ENCODE results near the gene RCAN3. TPM values are rescaled to one million over a fixed set of nuclear protein-coding genes. Genes with fewer than 3 reads are reported as not detected.

RCAN3 gene
- total and polyA plus RNA-seq, 2 of the 4 experiments (the other 2 are of a cell fraction), result 4.0 to 5.9 TPM

GRCh38 chr1:24505816-24506215 lies 3.2 kb downstream of the RCAN3 start:
- Histone ChIP-seq H4K91ac (ENCODE audit: insufficient read depth, low read depth, low read length) (no peak overlapping the region), H3K9me1 (ENCODE audit: insufficient read depth, low read length) (peaks cover 12% of the 10 kb centered on the region; the same call in 1 of the 2 replicates), H3K56ac (ENCODE audit: extremely low read depth, insufficient read depth, low read length) (no peak overlapping the region), H2AK9ac (replicated peaks; ENCODE audit: low read depth, low read length, poor library complexity) (no peak overlapping the region), H4K5ac (ENCODE audit: low read depth, low read length) (no peak overlapping the region), H3K4me2 (ENCODE audit: low read depth, low read length) (no peak overlapping the region), H3K9ac (ENCODE audit: low read depth, low read length) (no peak overlapping the region), H3K4me1 (ENCODE audit: control insufficient read depth, insufficient read depth, low read length) (no peaks in the 10 kb centered on the region), H3K4me3 (ENCODE audit: insufficient read depth, low read depth, low read length) (no peak overlapping the region), H2AK5ac (ENCODE audit: low read depth, low read length) (no peak overlapping the region), H2BK120ac (ENCODE audit: low read depth, low read length) (no peak overlapping the region), H2AFZ (replicated peaks; ENCODE audit: low read length, poor library complexity) (no peak overlapping the region), H3K27ac (ENCODE audit: insufficient read depth, low read length) (no peak overlapping the region), H3K4ac (ENCODE audit: low read depth, low read length) (no peak overlapping the region), H4K8ac (ENCODE audit: low read depth in 2 of 2, low read length in 2 of 2) (no peak overlapping the region), H3K9me3 (ENCODE audit: control insufficient read depth, insufficient read depth, low read length) (no peaks in the 10 kb centered on the region), H3K14ac (replicated peaks; ENCODE audit: low read depth, low read length) (no peak overlapping the region), H3K18ac (ENCODE audit: low read depth, low read length) (no peak overlapping the region), H2BK20ac (ENCODE audit: low read depth, low read length) (no peak overlapping the region), H2BK5ac (ENCODE audit: low read depth, low read length, poor library complexity, severe bottlenecking) (no peak overlapping the region), H3K79me1 (ENCODE audit: low read depth in 1 of 2, low read length in 2 of 2) (peaks cover 9 to 26% of the 10 kb centered on the region in 2 experiments), H2BK15ac (ENCODE audit: low read depth, low read length) (no peak overlapping the region), H4K20me1 (ENCODE audit: insufficient read depth, low read length) (no peaks in the 10 kb centered on the region; the same call in 1 of the 2 replicates), H3K23ac (ENCODE audit: low read depth, low read length) (no peak overlapping the region), H3K36me3 (ENCODE audit: control insufficient read depth, insufficient read depth, low read length) (no peaks in the 10 kb centered on the region), H3K27me3 (ENCODE audit: control insufficient read depth, insufficient read depth, low read length) (no peaks in the 10 kb centered on the region)
- no peak for DNase-seq
- WGBS, 2 experiments (ENCODE audit: extremely low coverage in 2 of 2, insufficient read length in 1 of 2), result no CpG with 5 or more reads among the region's 4 CpGs
- TF ChIP-seq CHD1 (IDR thresholded peaks at IDR 0.05; ENCODE audit: low read depth, low read length), result no peak
- no peak for TF ChIP-seq POLR2A (IDR thresholded peaks at IDR 0.05; ENCODE audit: low read depth, low read length)
- no peak for TF ChIP-seq MXI1 (IDR thresholded peaks at IDR 0.05; ENCODE audit: borderline replicate concordance, low read depth, low read length)
- TF ChIP-seq FOS (IDR thresholded peaks at IDR 0.05; ENCODE audit: low read depth, low read length), result no peak
- TF ChIP-seq ELK1 (IDR thresholded peaks at IDR 0.05; ENCODE audit: borderline replicate concordance, low read depth, low read length), result no peak
- no peak for TF ChIP-seq RAD21 (IDR thresholded peaks at IDR 0.05; ENCODE audit: low read length)
- no peak for TF ChIP-seq USF2 (IDR thresholded peaks at IDR 0.05; ENCODE audit: low read depth, low read length)
- no peak for TF ChIP-seq SMC3 (IDR thresholded peaks at IDR 0.05; ENCODE audit: low read depth, low read length)
- TF ChIP-seq RFX5 (IDR thresholded peaks at IDR 0.05; ENCODE audit: low read depth, low read length), result no peak
- TF ChIP-seq RCOR1 (IDR thresholded peaks at IDR 0.05; ENCODE audit: insufficient replicate concordance, low read length), result no peak
- no peak for TF ChIP-seq CEBPB (IDR thresholded peaks at IDR 0.05; ENCODE audit: low read depth, low read length)
- TF ChIP-seq BHLHE40 (IDR thresholded peaks at IDR 0.05; ENCODE audit: low read depth, low read length), result no peak
- no peak for TF ChIP-seq NFE2L2 (IDR thresholded peaks at IDR 0.05; ENCODE audit: low read depth, low read length)
- TF ChIP-seq MAFK (IDR thresholded peaks at IDR 0.05; ENCODE audit: low read depth, low read length), result no peak
- ATAC-seq (ENCODE audit: low read depth), result no peak
- dilution Hi-C loops (cut with HindIII; ENCODE audit: low sequenced_read_pairs, unreplicated experiment) (no loop called here), intact Hi-C loops (cut with micrococcal nuclease) (loop anchor here (10.0 kb wide), 1 partner anchor 109 kb away; no protein-coding TSS in a partner anchor), in situ Hi-C loops (cut with MboI; ENCODE audit: low sequenced_read_pairs) (no loop called here)
- no TSS peak for BruUV-seq (replicated peaks)
- ChIA-PET CTCF (interaction anchor here (0.6 to 0.9 kb wide), 2 partner anchors 11 to 114 kb away, joined by 3 to 5 read pairs; no protein-coding TSS in a partner anchor), POLR2A (ENCODE audit: unreplicated experiment) (no interaction called here)

All from IMR-90 (cell line).